ENCODE measurements around the gene VWA5B2. TPM values are rescaled to one million over a fixed set of nuclear protein-coding genes. Genes with fewer than 3 reads are reported as not detected.

Gene VWA5B2
- total RNA-seq, 1 donor from 2014 or later: not detected

DNA sequence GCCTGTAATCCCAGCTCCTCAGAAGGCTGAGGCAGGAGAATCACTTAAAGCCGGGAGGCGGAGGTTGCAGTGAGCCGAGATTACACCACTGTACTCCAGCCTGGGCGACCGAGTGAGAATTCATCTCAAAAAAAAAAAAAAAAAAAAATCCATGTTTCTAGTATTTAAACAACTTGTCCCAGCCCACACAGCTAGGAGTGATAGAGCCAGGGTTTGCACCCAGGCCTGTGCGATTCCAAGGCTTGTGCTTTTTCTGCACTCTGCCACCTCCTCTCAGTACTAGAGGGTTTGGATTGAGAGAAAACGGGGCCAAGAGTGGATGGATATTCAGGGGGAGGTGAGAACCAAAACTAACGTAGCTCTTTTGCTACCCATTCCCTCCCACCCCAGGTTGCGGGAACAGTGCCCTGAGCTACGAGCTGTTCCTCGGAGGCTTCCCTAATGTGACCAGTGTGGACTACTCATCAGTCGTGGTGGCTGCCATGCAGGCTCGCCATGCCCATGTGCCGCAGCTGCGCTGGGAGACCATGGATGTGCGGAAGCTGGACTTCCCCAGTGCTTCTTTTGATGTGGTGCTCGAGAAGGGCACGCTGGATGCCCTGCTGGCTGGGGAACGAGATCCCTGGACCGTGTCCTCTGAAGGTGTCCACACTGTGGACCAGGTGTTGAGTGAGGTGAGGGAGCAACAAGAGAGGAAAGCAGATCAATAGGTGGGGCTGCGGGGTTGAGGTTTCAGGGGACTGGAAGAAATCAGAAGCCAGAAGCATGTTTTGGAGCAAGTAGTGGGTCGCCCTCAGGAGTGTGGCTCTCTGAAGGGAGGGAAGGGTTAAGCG lies 27.9 kb downstream of the VWA5B2 start:
- H3K9me3 ChIP-seq: no peaks in the 10 kb centered on the region
- TF ChIP-seq, protein P1, sequence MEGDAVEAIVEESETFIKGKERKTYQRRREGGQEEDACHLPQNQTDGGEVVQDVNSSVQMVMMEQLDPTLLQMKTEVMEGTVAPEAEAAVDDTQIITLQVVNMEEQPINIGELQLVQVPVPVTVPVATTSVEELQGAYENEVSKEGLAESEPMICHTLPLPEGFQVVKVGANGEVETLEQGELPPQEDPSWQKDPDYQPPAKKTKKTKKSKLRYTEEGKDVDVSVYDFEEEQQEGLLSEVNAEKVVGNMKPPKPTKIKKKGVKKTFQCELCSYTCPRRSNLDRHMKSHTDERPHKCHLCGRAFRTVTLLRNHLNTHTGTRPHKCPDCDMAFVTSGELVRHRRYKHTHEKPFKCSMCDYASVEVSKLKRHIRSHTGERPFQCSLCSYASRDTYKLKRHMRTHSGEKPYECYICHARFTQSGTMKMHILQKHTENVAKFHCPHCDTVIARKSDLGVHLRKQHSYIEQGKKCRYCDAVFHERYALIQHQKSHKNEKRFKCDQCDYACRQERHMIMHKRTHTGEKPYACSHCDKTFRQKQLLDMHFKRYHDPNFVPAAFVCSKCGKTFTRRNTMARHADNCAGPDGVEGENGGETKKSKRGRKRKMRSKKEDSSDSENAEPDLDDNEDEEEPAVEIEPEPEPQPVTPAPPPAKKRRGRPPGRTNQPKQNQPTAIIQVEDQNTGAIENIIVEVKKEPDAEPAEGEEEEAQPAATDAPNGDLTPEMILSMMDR (IDR thresholded peaks at IDR 0.05): no peak
- intact Hi-C loops (cut with DNase I): no loop called here
- DNase-seq (peak; percentile 38), ATAC-seq (no peak)
- H3K4me1 ChIP-seq: peaks cover 18% of the 10 kb centered on the region
- H3K27ac ChIP-seq: no peak overlapping the region
- H3K27me3 ChIP-seq: peaks cover 34% of the 10 kb centered on the region
- no peak overlapping the region for H3K4me3 ChIP-seq
- no peaks in the 10 kb centered on the region for H3K36me3 ChIP-seq

DNA sequence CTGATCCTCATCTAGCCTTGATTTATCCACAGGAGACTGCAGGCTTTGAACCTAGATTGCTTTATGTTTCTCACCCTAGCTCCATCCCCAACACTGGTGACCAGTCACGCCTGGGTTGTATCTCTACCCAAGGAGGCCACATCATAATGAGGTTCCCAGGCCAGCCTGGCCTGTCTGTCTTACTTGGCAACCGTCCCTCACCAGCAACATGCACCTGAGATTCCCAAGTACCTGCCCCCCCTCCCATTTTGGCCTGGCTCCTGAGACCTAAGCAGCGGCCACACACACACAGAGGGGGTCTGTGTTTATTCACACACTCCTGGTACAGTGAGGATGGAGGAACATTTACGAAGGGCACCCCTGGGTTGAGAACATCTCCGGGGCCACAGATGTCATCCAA lies 29.5 kb downstream of the VWA5B2 start:
- Histone ChIP-seq H3K27me3 (peaks cover 48% of the 10 kb centered on the region), H3K4me3 (no peak overlapping the region), H3K36me3 (no peaks in the 10 kb centered on the region), H3K27ac (no peak overlapping the region), H3K9me3 (no peaks in the 10 kb centered on the region), H3K4me1 (peaks cover 23% of the 10 kb centered on the region)
- ATAC-seq: no peak
- intact Hi-C loops (cut with DNase I): no loop called here
- no peak for DNase-seq
- TF ChIP-seq, protein P1 (IDR thresholded peaks at IDR 0.05): no peak

DNA sequence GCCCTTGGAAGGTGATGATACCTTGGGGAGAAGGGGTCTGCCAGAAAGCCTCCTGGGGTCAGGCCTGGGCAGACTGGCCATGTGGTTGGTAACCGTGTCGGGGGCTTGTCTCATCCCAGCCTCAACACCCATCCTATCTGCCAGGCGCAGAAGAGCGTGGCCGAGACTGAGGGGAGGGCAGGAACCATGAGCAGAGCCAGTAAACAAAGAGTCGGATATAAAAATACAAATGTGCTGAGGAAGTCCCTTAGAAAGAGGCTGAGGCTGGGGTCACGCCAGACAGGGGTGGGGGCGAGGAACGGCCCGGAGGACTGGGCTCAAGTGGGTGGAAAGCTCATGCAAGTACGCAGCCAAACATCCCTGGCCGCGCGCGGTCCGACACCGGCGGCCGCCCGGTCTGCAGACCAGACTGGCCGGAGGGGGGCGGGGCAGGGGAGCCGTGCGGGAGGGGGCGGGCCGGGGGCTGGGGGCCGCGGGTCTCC lies 30.1 kb downstream of the VWA5B2 start:
- peaks cover 53% of the 10 kb centered on the region for H3K27me3 ChIP-seq
- DNase-seq (no peak), ATAC-seq (no peak)
- intact Hi-C loops (cut with DNase I): no loop called here
- no peak overlapping the region for H3K27ac ChIP-seq
- H3K9me3 ChIP-seq: no peaks in the 10 kb centered on the region
- H3K36me3 ChIP-seq: no peaks in the 10 kb centered on the region
- peaks cover 23% of the 10 kb centered on the region for H3K4me1 ChIP-seq
- no peak overlapping the region for H3K4me3 ChIP-seq
- TF ChIP-seq, protein P1 (IDR thresholded peaks at IDR 0.05): no peak

DNA sequence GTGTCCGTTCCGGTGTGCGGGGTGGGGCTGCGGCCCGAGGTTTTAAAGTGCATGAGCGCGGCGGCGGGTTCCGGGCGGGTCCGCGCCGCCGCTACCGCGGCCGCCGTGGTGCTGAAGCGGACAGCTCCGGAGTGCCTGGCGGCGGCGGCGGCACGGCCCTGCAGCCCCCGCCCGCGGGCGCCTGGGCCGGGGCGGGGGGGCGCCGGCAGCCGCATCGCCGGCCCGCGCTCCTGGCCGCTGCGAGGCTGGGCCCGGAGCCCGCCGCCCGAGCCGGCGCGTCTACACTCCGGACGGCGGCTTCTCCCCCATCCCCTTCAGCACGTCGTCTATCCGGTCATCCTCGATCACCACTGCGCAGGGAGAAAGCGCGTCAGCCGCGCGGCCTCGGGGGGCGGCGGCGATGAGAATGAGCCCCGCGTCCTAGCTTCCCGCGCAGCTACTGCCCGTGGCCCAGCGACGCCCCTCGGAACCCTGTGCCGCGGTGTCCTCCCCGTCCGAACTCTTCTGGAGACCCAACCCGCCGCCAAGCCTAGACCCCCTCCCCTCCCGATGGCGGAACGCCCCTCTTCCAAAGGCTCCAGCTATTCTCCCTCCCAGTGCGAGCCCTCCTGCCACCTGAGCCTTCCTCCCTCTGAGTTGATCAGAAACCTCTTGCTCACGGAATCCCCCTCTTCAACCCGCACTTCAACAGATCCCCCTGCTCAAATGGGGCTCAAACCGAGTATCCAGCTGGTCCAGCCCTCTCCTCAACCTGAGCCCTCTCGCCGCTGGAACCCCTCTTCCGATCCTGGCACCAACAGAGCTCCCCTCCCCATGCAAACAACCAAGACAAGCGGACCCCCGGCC lies 30.7 kb downstream of the VWA5B2 start:
- Histone ChIP-seq H3K4me3 (peak overlapping the region; percentile 48), H3K27ac (no peak overlapping the region), H3K27me3 (peaks cover 60% of the 10 kb centered on the region), H3K36me3 (no peaks in the 10 kb centered on the region), H3K4me1 (peaks cover 23% of the 10 kb centered on the region), H3K9me3 (no peaks in the 10 kb centered on the region)
- TF ChIP-seq, protein P1 (IDR thresholded peaks at IDR 0.05): no peak
- ATAC-seq (peak; percentile 73), DNase-seq (no peak)
- intact Hi-C loops (cut with DNase I): no loop called here

DNA sequence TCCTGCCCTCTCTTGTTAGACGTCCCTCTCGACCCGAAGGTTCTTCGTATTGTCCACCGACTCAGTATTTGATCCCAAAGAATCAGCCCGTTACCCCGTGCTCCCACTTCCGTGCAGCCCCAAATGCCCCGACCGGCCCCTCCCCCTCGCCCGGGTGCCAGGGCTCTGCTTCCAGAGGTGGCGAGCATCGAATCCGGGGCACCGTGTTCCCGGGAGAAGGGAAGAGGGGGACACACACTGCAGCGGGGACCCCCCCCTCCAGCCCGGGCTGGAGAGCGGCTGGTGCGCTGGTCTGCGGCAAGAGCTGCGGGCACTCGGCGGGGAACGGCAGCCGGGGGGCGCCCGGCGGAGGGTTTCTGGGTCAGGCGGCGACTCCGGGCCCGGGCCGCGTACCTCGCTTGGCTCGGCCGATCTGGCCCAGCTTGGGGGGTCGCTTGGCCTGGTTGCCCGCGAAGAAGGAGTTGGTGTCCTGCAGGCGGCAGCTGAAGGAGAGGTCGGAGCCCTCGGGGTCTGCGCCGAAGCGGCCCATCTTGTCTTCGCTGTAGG lies 31.4 kb downstream of the VWA5B2 start:
- Histone ChIP-seq H3K27me3 (peaks cover 66% of the 10 kb centered on the region), H3K4me1 (peaks cover 23% of the 10 kb centered on the region), H3K36me3 (no peaks in the 10 kb centered on the region), H3K9me3 (no peaks in the 10 kb centered on the region), H3K4me3 (peak overlapping the region; percentile 48), H3K27ac (no peak overlapping the region)
- DNase-seq (no peak), ATAC-seq (no peak)
- intact Hi-C loops (cut with DNase I): no loop called here
- TF ChIP-seq, protein P1 (IDR thresholded peaks at IDR 0.05): no peak

All from upper lobe of right lung (tissue), 1 donor.